HEK293T (cell line): ENCODE measurements around the gene IREB2.

Experiments
- ARNT ChIP-seq: fragments of 450-650 bp; IDR thresholded peaks from 2 replicates; pipeline ENCODE4 v1.6.1; 2017; ENCODE audit warnings: mild to moderate bottlenecking
- BHLHE40 ChIP-seq: fragments of 450-650 bp; IDR thresholded peaks from 2 replicates; pipeline ENCODE4 v1.6.1; 2016; ENCODE audit warnings: mild to moderate bottlenecking, moderate library complexity, borderline replicate concordance
- FOXA1 ChIP-seq: fragments of 450-650 bp; IDR thresholded peaks from 2 replicates; pipeline ENCODE4 v1.6.1; 2016; ENCODE audit warnings: mild to moderate bottlenecking
- FOXK2 ChIP-seq: fragments of 450-650 bp; IDR thresholded peaks from 2 replicates; pipeline ENCODE4 v1.6.1; 2016; ENCODE audit warnings: mild to moderate bottlenecking
- HDGF ChIP-seq: fragments of 450-650 bp; IDR thresholded peaks from 2 replicates; pipeline ENCODE4 v1.6.1; 2017; ENCODE audit warnings: antibody characterized with exemption, borderline replicate concordance
- LEF1 ChIP-seq: fragments of 450-650 bp; IDR thresholded peaks from 2 replicates; pipeline ENCODE4 v1.6.1; 2017; ENCODE audit warnings: mild to moderate bottlenecking, borderline replicate concordance
- NFRKB ChIP-seq: fragments of 450-650 bp; IDR thresholded peaks from 2 replicates; pipeline ENCODE4 v1.6.1; 2016; ENCODE audit warnings: mild to moderate bottlenecking, moderate library complexity
- SP1 ChIP-seq: fragments of 450-650 bp; IDR thresholded peaks from 2 replicates; pipeline ENCODE4 v1.6.1; 2017
- ZNF384 ChIP-seq: fragments of 450-650 bp; IDR thresholded peaks from 2 replicates; pipeline ENCODE4 v1.6.1; 2016

DNA sequence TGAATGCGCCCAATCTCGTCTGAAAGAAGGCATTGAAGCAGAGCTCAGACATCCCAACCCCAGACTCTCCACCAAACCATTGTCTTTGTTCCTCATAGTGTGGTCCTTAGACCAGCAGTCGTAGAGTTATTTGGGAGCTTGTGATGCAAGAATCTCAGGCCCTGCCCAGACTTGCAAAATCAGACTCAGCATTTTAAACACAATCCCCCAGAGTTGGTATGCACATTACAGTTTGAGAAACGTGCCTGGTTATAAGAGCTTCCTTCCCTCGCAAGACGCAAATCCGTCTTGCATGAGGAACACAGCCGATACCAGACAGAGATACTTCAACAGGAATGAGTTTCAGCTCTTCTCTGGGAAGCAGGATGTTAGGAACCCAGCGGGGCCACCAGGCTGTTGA lies 38.9 kb upstream of the IREB2 start:
- TF ChIP-seq LEF1 (no peak), ARNT (no peak), SP1 (no peak), HDGF (no peak), ZNF384 (no peak), NFRKB (no peak), FOXK2 (no peak), FOXA1 (no peak), BHLHE40 (no peak)
